ENCODE measurements around the gene TNFRSF1B. TPM values are rescaled to one million over a fixed set of nuclear protein-coding genes. Genes with fewer than 3 reads are reported as not detected.

The TNFRSF1B gene
- total RNA-seq, 1 experiment from 2014 or later, result 0.92 TPM

- DNase-seq (ENCODE audit: extremely low read depth, low read depth), result no peak
These were observed 22.0 kb downstream of the TNFRSF1B start for GRCh38 chr1:12188657-12189327.

- DNase-seq (ENCODE audit: extremely low read depth, low read depth), result no peak
These were observed 22.5 kb downstream of the TNFRSF1B start for GRCh38 chr1:12189328-12189682.

DNA sequence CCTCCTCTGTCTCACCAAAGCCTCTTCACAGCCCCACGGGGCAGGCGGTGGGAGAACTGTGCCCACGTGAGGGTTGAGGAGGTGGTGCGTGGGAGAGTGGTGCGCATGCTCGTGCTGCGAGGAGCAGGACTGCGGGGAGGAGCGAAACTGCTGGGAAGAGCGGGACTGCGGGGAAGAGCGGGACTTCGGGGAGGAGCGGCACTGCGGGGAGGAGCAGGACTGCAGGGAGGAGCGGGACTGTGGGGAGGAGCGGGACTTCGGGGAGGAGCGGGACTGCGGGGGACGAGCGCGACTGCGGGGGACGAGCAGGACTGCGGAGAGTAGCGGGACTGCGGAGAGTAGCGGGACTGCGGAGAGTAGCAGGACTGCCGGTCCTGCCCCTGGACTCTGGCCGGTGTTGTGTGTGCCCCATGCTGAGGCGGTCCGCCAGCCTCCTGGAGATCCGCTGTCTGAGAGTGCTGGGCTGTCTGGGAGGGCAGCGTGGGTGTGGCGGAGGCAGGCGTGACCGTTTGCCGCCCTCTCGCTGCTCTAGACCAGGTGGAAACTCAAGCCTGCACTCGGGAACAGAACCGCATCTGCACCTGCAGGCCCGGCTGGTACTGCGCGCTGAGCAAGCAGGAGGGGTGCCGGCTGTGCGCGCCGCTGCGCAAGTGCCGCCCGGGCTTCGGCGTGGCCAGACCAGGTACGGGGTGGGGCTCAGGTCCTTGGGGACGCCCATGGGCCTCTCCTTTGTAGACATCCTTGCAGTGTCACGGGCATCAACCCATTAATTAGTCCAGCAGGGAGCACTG is 24.6 kb downstream of the TNFRSF1B start:
- DNase-seq (ENCODE audit: extremely low read depth, low read depth), result no peak

DNA sequence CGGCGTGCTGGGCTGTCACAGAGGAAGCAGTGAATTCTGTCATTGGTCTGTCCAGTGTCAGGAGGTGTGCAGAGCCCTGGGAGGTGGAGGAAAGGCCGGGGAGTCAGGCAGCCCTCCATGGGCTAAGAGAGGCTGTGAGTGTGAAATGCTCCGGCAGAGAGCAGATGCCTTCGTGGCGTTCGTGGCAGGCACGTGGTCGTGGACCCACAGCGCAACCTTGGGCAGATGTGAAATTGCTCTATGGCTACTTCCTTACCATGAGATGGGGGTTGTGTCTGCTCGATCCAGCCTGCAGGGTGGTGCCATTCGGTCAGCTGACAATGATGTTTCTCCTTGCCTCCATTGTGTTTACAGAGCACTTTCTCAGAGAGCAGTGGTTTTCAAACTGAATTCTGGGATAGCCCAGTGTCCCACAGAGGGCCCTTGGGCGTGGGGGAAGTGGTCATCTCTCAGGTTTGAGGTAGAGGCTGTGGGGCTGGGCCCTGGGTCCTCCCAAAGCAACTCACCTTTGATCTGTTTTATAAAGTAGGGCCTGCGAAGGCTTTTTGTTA is 27.9 kb downstream of the TNFRSF1B start:
- DNase-seq (ENCODE audit: extremely low read depth, low read depth), result no peak

- DNase-seq (ENCODE audit: extremely low read depth, low read depth), result no peak
These were observed 28.6 kb downstream of the TNFRSF1B start for GRCh38 chr1:12195416-12195815.

- DNase-seq (ENCODE audit: extremely low read depth, low read depth), result no peak
These were observed 30.1 kb downstream of the TNFRSF1B start for GRCh38 chr1:12196641-12197482.

- no peak for DNase-seq (ENCODE audit: extremely low read depth, low read depth)
These were observed 30.7 kb downstream of the TNFRSF1B start for GRCh38 chr1:12197483-12197880.

GRCh38 chr1:12200208-12200607 is 33.4 kb downstream of the TNFRSF1B start:
- no peak for DNase-seq (ENCODE audit: extremely low read depth, low read depth)

- DNase-seq (ENCODE audit: extremely low read depth, low read depth), result no peak
These were observed 34.8 kb downstream of the TNFRSF1B start for GRCh38 chr1:12201352-12202189.

GRCh38 chr1:12202190-12202497 is 35.4 kb downstream of the TNFRSF1B start:
- DNase-seq (ENCODE audit: extremely low read depth, low read depth), result no peak

DNA sequence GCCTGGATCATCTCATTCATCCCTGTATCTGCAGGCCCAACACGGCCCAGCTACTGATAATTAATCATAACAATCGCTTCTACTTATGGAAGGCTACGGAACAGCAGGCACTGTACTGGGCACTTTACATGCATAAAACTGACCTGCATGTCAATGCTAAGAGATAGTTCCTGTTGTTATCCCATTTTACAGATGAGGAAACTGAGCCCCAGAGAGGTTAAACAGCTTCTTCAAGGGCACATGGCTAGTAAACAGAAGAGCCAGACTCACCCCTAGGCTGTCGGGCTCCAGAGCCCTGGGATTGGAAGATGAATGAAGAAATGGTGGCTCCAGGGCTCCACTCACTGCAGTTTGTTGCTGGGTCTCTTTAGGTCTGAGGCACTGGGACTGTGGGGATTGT is 35.8 kb downstream of the TNFRSF1B start:
- no peak for DNase-seq (ENCODE audit: extremely low read depth, low read depth)

DNA sequence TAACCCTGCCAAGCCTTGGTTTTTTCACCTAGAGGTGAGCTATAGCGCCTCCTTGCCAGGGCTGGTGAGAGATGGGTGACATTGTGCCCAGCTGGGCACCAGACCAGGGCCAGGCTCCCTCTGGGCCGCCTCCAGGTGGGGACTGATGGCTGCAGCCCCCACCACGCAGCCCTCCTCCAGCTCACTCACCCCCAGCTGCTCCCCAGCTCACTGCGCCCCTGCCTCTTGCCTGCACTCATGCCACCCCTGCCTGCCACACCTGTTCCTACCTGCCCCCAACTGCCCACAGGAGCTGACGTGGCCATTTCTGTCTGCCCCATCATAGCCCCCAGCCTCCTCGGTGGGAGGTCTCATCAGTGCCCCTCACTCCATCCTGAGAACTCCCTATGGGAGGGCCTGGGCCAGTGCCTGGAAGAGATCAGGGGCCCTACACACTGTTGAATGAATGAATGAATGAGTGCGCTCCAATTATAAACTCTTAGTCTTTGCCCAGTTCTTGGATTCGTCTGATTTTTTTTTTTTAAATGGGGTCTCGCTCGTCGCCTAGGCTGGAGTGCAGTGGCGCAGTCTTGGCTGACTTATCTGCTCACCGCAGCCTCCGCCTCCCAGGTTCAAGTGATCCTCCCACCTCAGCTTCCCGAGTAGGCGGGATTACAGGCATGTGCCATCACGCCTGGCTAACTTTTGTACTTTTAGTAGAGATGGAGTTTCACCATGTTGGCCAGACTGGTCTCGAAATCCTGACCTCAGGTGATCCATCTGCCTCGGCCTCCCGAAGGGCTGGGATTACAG is 36.6 kb downstream of the TNFRSF1B start:
- DNase-seq (ENCODE audit: extremely low read depth, low read depth), result no peak

DNA sequence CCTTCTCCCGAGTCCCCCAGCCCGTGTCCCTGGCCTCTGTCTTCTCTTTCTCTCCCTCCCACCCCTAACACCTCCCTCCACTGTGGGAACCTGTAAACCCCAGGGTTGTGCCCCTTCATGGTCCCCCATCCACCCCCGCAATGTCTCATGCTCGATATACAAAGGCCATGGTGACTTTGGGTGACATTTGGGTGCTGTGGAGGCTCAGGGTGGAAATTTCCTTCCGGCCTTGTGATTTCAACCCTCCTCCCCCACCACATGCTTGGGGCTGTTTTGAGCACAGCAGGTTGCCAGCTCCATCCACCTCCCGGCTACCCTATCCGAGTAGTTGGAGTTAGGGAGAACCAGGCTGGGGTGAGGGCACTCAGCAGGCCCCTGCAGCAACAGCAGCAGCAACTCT is 37.3 kb downstream of the TNFRSF1B start:
- DNase-seq (ENCODE audit: extremely low read depth, low read depth), result no peak

- DNase-seq (ENCODE audit: extremely low read depth, low read depth), result no peak
These were observed 38.2 kb downstream of the TNFRSF1B start for GRCh38 chr1:12204754-12205658.

GRCh38 chr1:12206238-12206637 is 39.4 kb downstream of the TNFRSF1B start:
- no peak for DNase-seq (ENCODE audit: extremely low read depth, low read depth)

- no peak for DNase-seq (ENCODE audit: extremely low read depth, low read depth)
These were observed 40.1 kb downstream of the TNFRSF1B start for GRCh38 chr1:12206792-12207424.

DNA sequence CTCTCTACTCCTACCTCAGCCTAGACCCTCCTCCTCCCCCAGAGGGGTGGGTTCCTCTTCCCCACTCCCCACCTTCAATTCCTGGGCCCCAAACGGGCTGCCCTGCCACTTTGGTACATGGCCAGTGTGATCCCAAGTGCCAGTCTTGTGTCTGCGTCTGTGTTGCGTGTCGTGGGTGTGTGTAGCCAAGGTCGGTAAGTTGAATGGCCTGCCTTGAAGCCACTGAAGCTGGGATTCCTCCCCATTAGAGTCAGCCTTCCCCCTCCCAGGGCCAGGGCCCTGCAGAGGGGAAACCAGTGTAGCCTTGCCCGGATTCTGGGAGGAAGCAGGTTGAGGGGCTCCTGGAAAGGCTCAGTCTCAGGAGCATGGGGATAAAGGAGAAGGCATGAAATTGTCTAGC is 41.5 kb downstream of the TNFRSF1B start:
- DNase-seq (ENCODE audit: extremely low read depth, low read depth), result no peak
